Effector memory CD4-positive, alpha-beta T cell (primary cell): ENCODE data around the gene NRIP1.

Experiments
- DNase-seq, 3 donors: peaks; one replicate each; pipeline ENCODE4 v3.0.0-alpha.2; 2020
- H3K27ac ChIP-seq: 2 replicates; pipeline ENCODE4 v1.7.0; 2013; ENCODE audit warnings: mild to moderate bottlenecking, low read length, moderate library complexity; ENCODE audit not compliant: insufficient read depth, poor library complexity, severe bottlenecking
- H3K27me3 ChIP-seq: replicated peaks from 2 replicates; pipeline ENCODE4 v1.7.0; 2013; ENCODE audit warnings: mild to moderate bottlenecking, low read length; ENCODE audit not compliant: insufficient read depth, control insufficient read depth, poor library complexity, severe bottlenecking
- H3K36me3 ChIP-seq: 2 replicates; pipeline ENCODE4 v1.7.0; 2013; ENCODE audit warnings: mild to moderate bottlenecking, low read length, moderate library complexity; ENCODE audit not compliant: control insufficient read depth, insufficient read depth
- H3K4me1 ChIP-seq: 2 replicates; pipeline ENCODE4 v1.7.0; 2013; ENCODE audit warnings: low read length, mild to moderate bottlenecking; ENCODE audit not compliant: control insufficient read depth, insufficient read depth, poor library complexity, severe bottlenecking
- H3K4me3 ChIP-seq: 2 replicates; pipeline ENCODE4 v1.7.0; 2013; ENCODE audit warnings: low read length, low read depth, mild to moderate bottlenecking; ENCODE audit not compliant: insufficient read depth, poor library complexity, severe bottlenecking
- H3K9me3 ChIP-seq: 2 replicates; pipeline ENCODE4 v1.7.0; 2013; ENCODE audit warnings: mild to moderate bottlenecking, low read length, moderate library complexity; ENCODE audit not compliant: control insufficient read depth

NRIP1 gene

GRCh38 chr21:15066123-15066575, 1.3 kb upstream of the NRIP1 start:
- Histone ChIP-seq H3K27ac (peak overlapping the region; percentile 67), H3K4me1 (peaks cover 8% of the 10 kb centered on the region), H3K4me3 (peak overlapping the region; percentile 63), H3K27me3 (peaks cover 8% of the 10 kb centered on the region), H3K36me3 (no peaks in the 10 kb centered on the region), H3K9me3 (no peaks in the 10 kb centered on the region)
- no peak for DNase-seq

GRCh38 chr21:15065392-15066122, 757 bp upstream of the NRIP1 start:
- no peaks in the 10 kb centered on the region for H3K9me3 ChIP-seq
- H3K36me3 ChIP-seq, result no peaks in the 10 kb centered on the region
- peak overlapping the region; percentile 63 for H3K4me3 ChIP-seq
- H3K27me3 ChIP-seq, result peaks cover 8% of the 10 kb centered on the region
- peak overlapping the region; percentile 67 for H3K27ac ChIP-seq
- H3K4me1 ChIP-seq, result peaks cover 8% of the 10 kb centered on the region
- peak; percentile 51 to 65 (median 53) for DNase-seq

GRCh38 chr21:15063814-15064575, 805 bp downstream of the NRIP1 start:
- peak in 1 of 3 donors; percentile 2 for DNase-seq
- Histone ChIP-seq H3K4me1 (peaks cover 8% of the 10 kb centered on the region), H3K36me3 (no peaks in the 10 kb centered on the region), H3K4me3 (peak overlapping the region; percentile 53), H3K27me3 (peaks cover 8% of the 10 kb centered on the region), H3K9me3 (no peaks in the 10 kb centered on the region), H3K27ac (peak overlapping the region; percentile 43)

GRCh38 chr21:15063081-15063813, 1.6 kb downstream of the NRIP1 start:
- Histone ChIP-seq H3K27ac (peak overlapping the region; percentile 43), H3K4me3 (peak overlapping the region; percentile 53), H3K27me3 (peaks cover 8% of the 10 kb centered on the region), H3K36me3 (no peaks in the 10 kb centered on the region), H3K4me1 (peaks cover 8% of the 10 kb centered on the region), H3K9me3 (no peaks in the 10 kb centered on the region)
- no peak for DNase-seq

GRCh38 chr21:15062606-15062965, 2.2 kb downstream of the NRIP1 start:
- Histone ChIP-seq H3K27ac (no peak overlapping the region), H3K4me1 (peaks cover 8% of the 10 kb centered on the region), H3K4me3 (no peak overlapping the region), H3K9me3 (no peaks in the 10 kb centered on the region), H3K27me3 (peaks cover 8% of the 10 kb centered on the region), H3K36me3 (no peaks in the 10 kb centered on the region)
- no peak for DNase-seq

GRCh38 chr21:15061747-15062605, 2.8 kb downstream of the NRIP1 start:
- Histone ChIP-seq H3K9me3 (no peaks in the 10 kb centered on the region), H3K4me3 (no peak overlapping the region), H3K36me3 (no peaks in the 10 kb centered on the region), H3K27me3 (peaks cover 8% of the 10 kb centered on the region), H3K27ac (no peak overlapping the region), H3K4me1 (peaks cover 13% of the 10 kb centered on the region)
- no peak for DNase-seq

GRCh38 chr21:15061279-15061678, 3.5 kb downstream of the NRIP1 start:
- DNase-seq, result no peak
- H3K4me1 ChIP-seq, result peaks cover 13% of the 10 kb centered on the region
- H3K4me3 ChIP-seq, result no peak overlapping the region
- peaks cover 8% of the 10 kb centered on the region for H3K27me3 ChIP-seq
- no peak overlapping the region for H3K27ac ChIP-seq
- no peaks in the 10 kb centered on the region for H3K36me3 ChIP-seq
- no peaks in the 10 kb centered on the region for H3K9me3 ChIP-seq

GRCh38 chr21:15060543-15061175, 4.1 kb downstream of the NRIP1 start:
- no peak overlapping the region for H3K4me3 ChIP-seq
- no peaks in the 10 kb centered on the region for H3K9me3 ChIP-seq
- peaks cover 10% of the 10 kb centered on the region for H3K4me1 ChIP-seq
- no peaks in the 10 kb centered on the region for H3K36me3 ChIP-seq
- no peak for DNase-seq
- H3K27me3 ChIP-seq, result peaks cover 8% of the 10 kb centered on the region
- H3K27ac ChIP-seq, result no peak overlapping the region

GRCh38 chr21:15059397-15059796, 5.4 kb downstream of the NRIP1 start:
- peaks cover 10% of the 10 kb centered on the region for H3K4me1 ChIP-seq
- H3K36me3 ChIP-seq, result no peaks in the 10 kb centered on the region
- no peak overlapping the region for H3K4me3 ChIP-seq
- no peak for DNase-seq
- peaks cover 8% of the 10 kb centered on the region for H3K27me3 ChIP-seq
- H3K27ac ChIP-seq, result no peak overlapping the region
- H3K9me3 ChIP-seq, result no peaks in the 10 kb centered on the region
